HG03432 (cell line): ENCODE measurements around the gene RXFP1.
"Not testable (repeated sequence)": the region's sequence is repeated elsewhere in the genome, so short reads cannot be mapped to it uniquely, and the experiment has no call there.

ENCODE experiments used
- ATAC-seq: cut with Tn5 transposase; IDR thresholded peaks from one replicate; pipeline ENCODE4 v1.9.1; 2021; ENCODE audit warnings: mild to moderate bottlenecking, moderate library complexity; ENCODE audit not compliant: unreplicated experiment

RXFP1 gene

DNA sequence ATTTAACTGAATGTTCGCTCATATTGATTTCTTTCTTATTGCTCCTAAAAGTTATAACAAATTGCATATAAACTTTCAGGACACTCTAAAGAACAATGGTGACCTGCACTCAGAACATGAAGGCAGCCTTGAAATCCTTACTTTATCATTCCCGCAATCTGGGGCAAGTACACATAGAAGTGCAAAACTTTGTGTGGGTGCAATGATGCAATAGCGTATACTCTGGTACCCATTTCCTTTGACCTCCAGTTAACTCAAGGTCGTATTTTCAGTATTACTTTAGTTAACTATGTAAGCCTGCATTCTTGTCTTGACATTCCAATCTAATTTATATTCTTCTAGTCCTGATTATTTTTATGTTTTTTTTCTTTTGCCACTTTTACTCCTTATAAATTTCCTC is 85.3 kb downstream of the RXFP1 start:
- no peak for ATAC-seq

DNA sequence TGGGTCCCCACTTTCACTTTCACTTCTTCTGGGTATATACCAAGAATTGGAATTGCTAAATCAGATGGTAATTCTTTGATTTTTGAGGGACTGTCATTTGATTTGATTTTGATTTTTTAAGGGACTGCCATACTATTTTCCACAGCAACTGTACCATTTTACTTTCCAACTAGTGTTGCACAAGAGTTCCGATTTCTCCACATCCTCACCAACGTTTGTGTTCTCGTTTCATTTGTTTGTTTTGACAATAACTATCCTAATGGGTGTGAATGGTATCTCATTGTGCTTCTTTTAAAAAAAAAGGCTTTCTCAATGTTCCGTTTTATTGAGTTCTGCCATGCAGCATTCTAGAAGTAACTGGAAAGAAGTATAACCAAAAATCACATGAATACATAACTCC is 87.4 kb downstream of the RXFP1 start:
- ATAC-seq, result no peak

DNA sequence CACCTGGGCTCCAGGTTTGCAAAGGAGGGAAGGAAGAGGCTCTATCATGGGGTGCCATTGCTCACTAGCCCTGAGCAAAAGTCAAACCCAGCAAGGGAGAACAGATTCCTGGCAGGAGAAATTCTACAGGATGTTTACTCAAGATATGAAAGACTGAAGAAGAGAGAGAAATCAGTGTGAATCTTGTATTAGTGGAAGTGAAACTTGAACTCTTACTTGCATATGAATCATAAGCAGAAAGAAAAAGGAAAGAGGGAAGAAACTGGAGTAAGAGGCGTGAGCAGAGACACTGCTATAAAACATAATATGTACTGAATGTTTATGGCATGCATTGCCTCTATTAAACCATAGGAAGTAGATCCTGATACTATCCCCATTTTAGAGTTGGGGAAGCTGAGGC is 89.1 kb downstream of the RXFP1 start:
- peak; percentile 97 for ATAC-seq

DNA sequence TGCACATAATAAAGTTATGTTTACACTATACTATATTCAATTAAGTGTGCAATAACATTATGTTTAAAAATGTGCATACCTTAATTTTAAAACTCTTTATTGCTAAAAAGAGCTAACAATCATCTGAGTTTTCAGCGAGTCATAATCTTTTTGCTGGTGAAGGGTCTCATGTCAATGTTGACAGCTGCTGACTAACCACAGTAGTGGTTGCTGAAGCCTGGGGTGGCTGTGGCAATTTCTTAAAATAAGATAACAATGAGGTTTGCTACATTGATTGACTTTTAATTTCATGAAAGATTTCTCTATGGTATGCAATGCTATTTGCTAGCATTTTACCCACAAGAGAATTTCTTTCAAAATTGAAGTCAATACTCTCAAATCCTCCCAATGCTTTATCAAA is 91.4 kb downstream of the RXFP1 start:
- no peak for ATAC-seq

- no peak for ATAC-seq
These were observed 96.3 kb downstream of the RXFP1 start for GRCh38 chr4:158617956-158618355.

GRCh38 chr4:158621729-158622128 is 100.0 kb downstream of the RXFP1 start:
- ATAC-seq, result peak; percentile 53

DNA sequence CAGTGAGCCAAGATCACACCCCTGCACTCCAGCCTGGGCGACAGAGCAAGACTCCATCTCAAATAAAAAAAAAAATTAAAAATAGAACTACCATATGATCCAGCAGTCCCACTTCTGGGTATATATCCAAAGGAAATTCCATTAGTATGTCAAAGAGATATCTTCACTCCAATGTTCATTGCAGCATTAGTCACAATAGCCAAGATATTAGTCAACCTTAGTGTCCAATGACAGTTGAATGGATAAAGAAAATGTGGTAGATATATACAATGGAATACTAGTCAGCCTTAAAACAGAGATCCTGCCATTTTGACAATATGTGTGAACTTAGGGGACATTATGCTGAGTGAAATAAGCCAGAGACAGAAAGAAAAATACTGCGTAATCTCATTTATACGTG is 100.6 kb downstream of the RXFP1 start:
- no peak for ATAC-seq

- ATAC-seq, result peak; percentile 89
These were observed 103.3 kb downstream of the RXFP1 start for GRCh38 chr4:158624889-158625478.

- ATAC-seq, result no peak
These were observed 103.9 kb downstream of the RXFP1 start for GRCh38 chr4:158625544-158625943.

GRCh38 chr4:158630893-158631292 is 109.2 kb downstream of the RXFP1 start:
- no peak for ATAC-seq

DNA sequence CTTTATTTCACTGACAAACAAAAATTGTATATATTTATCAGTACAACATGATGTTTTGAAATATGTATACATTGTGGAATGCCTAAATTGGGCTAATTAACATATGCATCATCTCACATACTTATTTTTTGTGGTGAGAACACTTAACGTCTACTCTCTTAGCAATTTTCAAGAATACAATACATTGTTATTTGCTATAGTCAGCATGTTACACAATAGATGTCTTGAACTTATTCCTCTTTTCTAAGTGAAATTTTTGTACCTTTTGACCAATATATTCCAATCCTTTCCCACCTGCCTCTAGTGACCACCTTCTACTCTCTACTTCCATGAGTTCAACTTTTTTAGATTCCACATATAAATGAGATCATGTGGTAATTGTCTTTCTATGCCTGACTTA is 114.9 kb downstream of the RXFP1 start:
- ATAC-seq, result no peak

DNA sequence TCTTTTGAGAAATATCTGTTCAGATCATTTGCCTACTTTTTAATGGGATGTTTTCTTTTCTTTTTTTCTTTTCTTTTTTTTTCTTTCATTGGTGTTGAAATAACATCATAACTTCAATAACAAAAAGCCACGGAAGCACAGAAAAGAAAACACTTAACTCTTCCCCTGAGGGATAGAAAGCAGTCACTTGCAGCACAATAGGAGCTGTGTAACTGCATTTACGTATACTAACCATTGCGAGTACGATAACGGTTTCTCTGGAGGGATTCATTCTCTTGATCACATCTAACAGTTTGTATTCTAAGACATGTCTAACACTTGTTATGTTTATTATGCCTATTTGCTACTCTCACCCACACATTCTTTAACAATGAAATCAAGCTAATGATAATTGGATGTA is 122.7 kb downstream of the RXFP1 start:
- no peak for ATAC-seq

GRCh38 chr4:158644760-158645159 is 123.1 kb downstream of the RXFP1 start:
- ATAC-seq, result no peak

- no peak for ATAC-seq
These were observed 127.5 kb downstream of the RXFP1 start for GRCh38 chr4:158649111-158649680.

DNA sequence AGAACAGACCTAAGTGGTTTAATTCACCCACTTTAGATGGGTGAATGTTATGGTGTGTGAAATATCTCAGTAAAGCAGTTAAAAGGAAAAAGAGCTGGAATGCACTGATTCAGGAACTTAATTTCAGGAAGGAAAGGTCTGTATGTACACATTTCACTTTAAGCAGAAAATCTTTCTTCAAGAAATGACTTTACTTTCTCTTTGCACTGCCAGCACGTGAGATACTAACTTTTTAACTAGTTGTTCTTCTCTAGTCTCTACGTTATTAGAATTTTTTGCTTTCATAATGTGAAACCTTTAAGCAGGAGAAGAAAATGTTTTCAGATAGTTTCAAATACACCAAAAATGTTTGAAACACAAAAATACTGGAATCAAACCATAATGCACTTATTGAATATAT is 131.2 kb downstream of the RXFP1 start:
- no peak for ATAC-seq

DNA sequence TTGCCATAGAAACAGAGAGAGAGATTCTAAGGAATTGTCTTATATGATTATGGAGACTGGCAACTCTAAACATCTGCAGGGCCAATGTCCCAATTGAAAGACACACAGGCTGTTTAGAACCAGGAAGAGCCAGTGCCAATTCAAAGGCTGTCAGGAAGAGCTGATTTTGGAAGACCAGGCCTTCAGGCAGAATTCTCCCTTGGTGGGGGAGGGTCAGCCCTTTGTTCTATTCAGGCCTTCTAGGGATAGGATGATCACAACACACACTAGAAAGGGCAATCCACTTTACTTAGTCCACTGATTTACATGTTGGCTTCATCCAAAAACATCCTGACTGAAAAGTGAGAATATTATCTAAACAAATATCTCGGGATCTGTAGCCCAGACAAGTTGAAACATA is 134.8 kb downstream of the RXFP1 start:
- ATAC-seq, result no peak

GRCh38 chr4:158657291-158657690 is 135.6 kb downstream of the RXFP1 start:
- no peak for ATAC-seq

GRCh38 chr4:158663255-158663654 is 141.6 kb downstream of the RXFP1 start:
- not testable (repeated sequence) for ATAC-seq

GRCh38 chr4:158663707-158664625 is 142.3 kb downstream of the RXFP1 start:
- not testable (repeated sequence) for ATAC-seq

GRCh38 chr4:158664806-158665205 is 143.1 kb downstream of the RXFP1 start:
- no peak for ATAC-seq

DNA sequence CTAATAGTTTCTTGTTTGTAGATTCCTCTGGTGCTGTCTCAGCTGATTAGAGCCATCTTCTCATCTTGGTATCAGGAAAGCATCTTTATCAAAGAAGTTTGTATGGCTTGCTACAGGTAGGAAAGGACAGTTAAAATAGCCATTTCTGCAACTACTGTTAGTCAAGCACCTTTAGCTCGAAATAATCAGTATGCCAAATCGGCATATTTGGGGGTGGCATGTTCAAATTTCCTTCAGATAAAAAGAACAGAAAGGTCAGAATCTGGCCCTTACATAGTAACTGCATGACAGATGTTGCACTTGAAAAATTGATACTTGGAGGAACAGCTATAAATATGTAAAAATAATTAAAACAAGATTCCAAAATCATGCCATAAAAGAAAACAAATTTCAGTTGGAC is 145.2 kb downstream of the RXFP1 start:
- ATAC-seq, result no peak

DNA sequence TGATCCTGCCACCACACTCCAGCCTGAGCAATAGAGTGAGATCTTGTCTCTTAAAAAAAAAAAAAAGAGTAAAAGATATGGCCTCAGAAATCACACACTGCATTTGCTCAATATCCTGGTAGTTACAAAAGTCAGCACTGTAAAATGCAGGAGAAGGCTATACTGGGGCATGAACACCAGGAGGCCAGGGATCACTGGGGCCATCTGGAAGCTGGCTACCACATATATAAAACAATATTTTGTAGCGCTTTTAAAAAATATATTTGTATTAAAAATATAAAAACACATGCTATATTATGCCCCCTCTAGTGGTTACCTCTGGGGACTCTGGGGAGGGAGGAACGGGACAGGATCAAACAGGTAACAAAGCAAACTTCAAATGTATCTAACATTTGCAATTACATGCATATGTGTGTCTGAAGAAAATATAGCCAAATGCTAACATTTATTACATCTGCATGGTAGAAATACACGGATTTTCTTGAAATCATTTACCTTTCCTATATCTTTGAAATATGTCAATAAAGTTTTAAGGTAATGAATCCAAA is 146.0 kb downstream of the RXFP1 start:
- no peak for ATAC-seq
